ENCODE data around the gene GJA10.

The GJA10 gene

DNA sequence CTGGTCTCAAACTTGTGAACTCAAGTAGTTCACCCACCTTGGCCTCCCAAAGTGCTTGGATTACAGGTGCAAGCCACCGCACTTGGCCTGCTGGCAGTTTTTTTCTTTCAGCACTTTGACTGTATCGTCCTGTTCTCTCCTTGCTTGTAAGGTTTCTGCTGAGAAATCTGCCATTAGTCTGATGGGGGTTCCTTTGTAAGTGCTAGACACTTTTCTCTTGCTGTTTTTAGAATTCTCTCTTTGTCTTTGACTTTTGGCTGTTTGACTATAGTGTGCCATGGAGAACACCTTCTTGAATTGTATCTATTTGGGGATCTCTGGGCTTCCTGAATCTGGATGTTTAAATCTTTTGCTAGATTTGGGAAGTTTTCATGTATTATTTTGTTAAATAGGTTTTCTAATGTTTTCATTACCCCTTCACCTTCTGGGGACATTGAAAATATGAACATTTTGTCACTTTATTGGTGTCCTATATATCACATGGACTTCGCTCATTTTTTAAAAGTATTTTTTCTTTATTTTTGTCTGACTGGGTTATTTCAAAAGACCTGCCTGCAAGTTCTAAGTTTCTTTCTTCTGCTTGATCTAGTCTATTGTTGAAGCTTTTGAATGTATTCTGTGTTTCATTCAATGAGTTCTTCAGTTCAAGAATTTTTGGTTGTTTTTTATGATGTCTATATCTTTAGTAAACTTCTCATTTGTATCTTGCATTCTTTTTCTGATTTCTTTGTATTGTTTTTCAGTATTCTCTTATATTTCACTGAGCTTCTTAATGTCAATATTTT is 22.1 kb downstream of the GJA10 start:
- in situ Hi-C loops (cut with MboI; ENCODE audit: low sequenced_read_pairs) = no loop called here

DNA sequence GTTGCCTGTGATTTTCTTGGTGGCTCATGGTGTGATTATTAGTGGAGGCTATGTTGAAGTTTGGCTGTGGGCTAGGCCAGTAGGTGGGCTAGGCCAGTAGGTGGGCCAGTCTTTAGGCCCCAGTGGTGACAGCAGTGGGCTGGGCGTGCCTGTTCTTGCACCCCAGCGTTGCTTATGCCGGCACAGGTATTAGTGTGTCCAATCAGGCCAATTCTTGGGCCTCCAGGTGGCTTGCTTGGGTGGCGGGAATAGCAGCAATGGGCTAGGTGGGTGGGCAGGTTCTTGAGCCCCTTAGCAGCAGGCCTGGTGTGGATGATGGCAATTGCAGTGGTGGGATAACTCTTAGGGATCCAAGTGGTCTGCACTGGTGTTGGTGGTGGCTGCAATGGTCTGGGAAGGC is 22.9 kb downstream of the GJA10 start:
- in situ Hi-C loops (cut with MboI; ENCODE audit: low sequenced_read_pairs) = no loop called here

DNA sequence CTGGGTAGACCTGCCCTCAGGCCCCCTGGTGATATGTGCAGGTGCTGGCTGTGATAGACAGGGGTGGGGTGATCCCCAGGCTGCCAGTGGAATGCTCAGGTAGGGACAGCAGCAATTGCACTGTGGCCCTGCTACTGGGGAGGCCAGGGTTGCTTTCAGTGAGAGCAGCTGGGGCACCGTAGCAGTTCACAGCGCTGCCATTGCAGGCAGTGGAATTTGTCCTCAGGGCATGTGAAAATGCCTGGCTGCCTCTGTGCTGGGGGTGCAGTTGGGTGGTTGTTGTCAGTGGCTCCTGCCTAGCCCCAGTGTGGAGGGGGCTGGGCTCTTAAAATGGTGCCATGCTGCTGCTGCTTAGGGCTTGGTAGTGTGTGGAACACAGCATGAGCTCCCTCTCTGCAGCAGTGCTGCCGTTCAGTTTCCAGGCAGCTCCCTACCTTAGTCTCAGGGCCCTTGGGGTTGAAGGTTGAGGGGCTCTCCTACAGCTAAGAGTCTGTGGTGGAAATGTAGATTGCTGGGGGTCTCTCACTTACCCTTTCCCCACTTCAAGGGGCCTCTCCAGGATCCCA is 23.6 kb downstream of the GJA10 start:
- in situ Hi-C loops (cut with MboI; ENCODE audit: low sequenced_read_pairs) = no loop called here

DNA sequence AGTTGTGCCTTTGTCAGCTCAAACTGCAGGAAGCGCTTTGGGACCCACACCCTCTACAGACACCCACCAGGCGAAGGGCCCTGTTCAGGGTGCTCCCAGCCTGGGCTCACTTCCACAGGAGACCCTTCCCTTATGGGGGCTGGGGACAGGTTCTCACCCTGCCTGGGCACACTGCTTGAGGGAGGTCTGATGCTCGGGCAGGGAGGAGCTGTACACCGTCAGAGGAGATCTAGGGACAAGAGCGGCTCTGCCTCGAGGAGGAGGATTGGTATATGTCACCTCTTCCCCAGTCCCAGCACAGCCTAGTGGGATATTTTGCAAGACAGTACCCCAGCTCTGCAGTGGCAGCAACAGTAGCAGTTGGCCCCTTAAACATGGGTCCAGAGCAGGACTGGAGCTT is 26.9 kb downstream of the GJA10 start:
- in situ Hi-C loops (cut with MboI; ENCODE audit: low sequenced_read_pairs) = no loop called here

DNA sequence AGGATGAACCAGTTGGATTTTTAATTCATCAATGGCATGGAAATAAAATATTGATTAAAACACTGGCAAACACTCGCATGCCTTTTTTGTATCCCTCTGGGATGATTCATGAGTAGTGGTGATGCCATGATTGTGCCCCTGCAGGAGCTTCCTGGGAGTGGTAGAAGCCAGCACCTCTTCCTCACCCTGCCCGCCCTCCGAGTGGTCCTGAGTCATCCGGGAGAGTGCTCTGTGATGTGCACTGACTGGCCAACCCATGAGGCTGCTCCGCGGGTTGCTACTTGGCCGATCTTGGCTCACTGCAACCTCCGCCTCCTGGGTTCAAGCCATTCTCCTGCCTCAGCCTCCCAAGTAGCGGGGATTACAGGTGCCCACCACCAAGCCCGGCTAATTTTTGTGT is 27.4 kb downstream of the GJA10 start:
- in situ Hi-C loops (cut with MboI; ENCODE audit: low sequenced_read_pairs) = no loop called here

DNA sequence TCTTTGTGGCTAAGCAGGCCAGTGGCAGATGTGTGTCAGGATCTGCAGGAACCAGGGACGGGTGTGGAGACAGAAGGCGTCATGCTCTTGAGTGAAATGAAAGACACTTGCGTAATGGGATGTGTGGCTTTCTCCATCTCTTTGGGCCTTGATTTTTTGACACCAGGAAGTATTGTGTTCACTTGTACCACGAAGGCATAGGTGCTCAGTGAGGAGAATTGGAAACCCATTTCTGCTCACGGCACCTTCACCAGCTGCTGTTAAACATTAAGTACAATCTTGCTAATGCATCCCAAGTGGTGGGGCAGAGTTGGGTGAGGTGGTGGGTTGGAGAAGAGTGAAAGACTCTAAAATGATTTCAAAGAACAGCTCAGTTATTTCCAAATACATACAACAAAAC is 30.0 kb downstream of the GJA10 start:
- in situ Hi-C loops (cut with MboI; ENCODE audit: low sequenced_read_pairs) = no loop called here

DNA sequence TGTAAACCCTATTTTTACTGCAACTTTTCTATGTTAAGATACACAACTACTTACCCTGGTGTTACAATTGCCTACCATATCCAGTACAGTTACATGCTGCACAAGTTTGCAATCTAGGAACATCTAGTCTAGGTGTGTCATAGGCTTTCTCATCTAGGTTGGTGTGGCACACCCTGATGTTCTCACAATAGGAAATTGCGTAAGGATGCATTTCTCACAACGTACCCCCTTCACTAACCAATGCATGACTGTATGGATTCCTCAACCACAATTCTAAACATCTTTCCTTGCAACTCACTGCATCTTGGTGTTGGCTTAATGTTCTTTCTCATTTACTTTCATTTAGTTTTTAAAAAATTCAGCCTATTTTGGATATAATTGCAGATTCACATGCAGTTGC is 31.6 kb downstream of the GJA10 start:
- in situ Hi-C loops (cut with MboI; ENCODE audit: low sequenced_read_pairs) = no loop called here

DNA sequence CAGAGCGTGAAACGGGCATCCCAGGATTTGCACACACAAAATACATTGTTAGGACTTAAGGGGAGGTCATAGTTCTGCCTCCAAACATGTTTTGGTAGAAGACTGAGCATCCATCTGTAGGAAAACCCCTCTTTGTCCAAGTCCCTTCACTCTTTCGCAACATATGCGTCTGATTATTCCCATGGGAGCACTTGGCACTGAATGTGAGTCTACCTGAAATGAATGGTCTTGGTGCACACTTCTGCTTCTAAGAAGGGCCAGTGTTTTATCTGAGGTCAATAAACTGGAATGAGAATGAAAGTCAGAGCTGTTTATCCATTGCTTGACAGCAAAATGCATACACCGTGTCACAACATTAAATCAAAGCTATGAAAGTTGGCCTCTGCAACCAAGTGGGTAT is 33.0 kb downstream of the GJA10 start:
- in situ Hi-C loops (cut with MboI; ENCODE audit: low sequenced_read_pairs) = no loop called here

DNA sequence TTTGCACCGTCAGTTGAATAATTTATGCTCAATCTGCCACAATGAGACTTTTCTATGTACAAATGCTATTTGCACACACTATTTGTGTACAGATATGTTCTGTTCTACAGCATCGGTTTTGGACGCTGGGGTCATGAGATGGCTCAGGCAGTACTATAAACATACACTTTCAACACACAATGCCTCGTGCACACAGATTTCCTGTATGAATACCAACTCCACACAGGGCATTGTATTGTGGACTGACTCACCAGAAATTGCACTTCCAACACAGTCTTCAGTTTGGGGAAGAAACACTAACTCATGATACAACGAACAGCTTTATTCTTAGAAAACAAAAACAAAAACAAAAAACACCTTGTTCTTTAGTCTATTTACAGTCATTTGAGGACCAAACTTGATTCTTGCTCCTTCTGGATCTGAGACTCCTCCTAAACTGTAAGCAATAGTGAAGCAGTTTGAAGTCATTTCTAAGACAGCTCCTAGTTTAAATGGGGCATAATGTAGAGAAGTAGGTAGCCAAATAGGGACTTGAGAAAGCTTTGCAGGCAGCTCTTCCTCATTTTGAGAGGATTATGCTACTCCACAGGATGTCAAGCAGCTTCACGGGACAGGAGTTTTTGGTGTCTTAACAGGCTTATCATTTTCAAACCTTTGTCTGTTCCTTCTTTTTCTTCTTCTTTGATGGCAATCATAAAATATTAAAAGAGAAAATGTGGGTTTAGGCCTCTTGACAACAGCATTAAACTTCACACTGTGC is 33.7 kb downstream of the GJA10 start:
- in situ Hi-C loops (cut with MboI; ENCODE audit: low sequenced_read_pairs) = no loop called here

DNA sequence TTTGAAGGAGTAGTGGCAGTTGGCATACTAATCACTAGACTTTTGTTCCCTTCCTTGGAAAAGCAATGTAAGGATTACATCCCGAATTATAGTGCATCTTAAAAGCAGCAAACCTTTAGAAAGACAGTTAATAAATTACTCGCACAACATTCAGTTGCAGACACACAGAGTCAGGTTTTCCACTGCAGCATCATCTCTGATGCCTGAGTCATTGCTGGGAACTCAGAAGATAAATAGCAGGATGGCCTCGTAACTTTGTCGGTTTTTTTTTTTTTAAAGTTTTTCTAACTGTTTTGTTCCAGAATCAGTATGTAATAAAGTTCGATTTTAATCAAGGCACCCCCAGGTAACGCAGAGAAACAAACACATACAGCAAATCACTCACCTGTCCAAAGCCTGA is 34.3 kb downstream of the GJA10 start:
- in situ Hi-C loops (cut with MboI; ENCODE audit: low sequenced_read_pairs) = no loop called here

DNA sequence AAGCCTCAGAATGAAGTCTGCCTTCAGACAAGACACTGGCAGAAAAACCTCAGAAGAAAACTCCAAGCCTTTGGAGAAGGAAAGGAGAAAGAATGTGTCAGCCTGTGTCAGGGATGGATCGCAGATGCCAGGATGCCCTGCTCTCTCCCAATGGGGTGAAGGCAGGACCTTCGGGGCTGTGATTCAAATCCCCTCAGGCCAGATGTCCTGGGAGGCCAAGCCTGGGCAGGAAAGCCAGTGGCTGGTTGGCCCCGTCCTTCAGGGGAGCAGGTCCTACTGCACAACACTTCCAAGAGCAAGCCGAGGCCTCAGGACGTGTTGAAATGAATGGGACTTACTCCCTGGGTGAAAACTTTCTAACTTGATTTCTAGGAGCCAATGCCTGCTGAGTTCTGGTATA is 36.5 kb downstream of the GJA10 start:
- in situ Hi-C loops (cut with MboI; ENCODE audit: low sequenced_read_pairs) = no loop called here

DNA sequence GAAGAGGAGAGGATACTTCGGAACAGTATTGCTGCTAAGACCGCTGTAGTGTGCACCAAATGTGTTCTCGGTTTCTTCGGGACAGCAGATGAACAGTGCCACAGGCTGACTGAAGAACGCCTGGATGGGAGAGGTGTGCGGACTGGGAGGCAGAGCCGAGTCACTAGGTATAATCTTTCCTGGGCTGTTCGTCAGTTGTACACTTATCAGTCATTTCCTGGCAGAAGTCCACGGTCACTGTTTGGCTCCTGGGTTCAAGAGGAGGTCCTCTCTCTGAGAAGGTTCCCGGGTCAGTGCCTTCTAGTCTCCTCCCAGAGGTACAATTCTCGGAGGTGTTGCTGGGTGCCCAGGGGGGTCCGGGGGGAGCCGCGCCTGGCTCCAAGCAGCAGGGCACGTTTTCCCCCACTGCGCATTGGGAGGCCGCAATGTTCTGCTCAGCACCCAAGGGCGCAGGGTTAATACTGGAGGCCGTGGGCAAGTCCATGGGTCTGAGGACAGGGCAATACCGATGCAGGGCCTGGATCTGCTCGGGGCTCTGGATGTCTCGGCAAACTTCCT is 38.1 kb downstream of the GJA10 start:
- in situ Hi-C loops (cut with MboI; ENCODE audit: low sequenced_read_pairs) = no loop called here

DNA sequence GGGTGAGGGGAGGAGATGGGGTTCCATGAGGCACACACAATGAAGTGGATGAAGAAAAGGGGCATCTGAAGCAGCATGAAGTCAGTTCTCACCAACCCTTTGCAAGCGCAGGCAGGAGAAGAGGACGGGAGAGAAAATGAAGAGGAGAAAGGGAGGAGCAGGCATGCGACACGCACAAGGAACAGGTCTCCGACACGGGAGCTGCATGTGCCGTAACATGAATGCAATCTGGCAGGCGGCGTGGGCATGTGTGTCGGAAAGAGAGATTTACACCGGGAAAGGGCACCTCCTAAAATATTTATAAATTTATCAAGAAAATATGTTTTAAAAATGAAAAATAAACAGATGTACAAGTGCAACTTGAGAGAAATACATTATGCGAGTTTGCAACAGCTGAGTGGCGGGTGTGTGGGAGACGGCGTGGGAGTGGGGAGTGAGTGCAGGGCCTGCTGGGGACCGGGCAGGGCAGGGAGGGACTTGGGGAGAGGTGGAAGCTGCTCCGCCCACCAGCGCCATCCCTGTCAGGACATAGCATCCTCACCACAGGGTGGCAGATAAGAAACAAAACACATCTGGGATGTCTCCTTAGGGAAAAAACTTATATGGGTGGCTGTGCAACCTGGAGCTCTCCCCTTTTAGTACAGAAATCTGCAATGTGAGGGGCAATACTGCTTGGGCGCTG is 40.6 kb downstream of the GJA10 start:
- in situ Hi-C loops (cut with MboI; ENCODE audit: low sequenced_read_pairs) = no loop called here

DNA sequence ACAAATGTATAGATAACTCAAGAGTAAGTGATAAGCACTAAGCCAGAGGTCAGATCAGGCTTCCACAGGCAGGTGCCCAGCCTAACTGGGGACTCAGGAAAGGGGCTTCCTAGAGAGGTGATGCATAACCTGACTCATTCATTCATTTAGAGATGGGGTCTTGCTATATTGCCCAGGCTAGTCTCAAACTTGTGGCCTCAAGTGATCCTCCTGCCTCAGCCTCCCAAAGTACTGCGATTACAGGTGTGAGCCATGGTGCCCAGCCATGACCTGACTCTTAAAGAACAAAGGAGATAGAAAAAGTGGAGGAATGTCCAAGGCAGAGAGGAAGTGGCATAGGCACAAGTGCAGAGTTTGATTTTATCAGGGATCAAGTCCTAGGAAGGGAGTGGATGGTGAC is 41.9 kb downstream of the GJA10 start:
- in situ Hi-C loops (cut with MboI; ENCODE audit: low sequenced_read_pairs) = no loop called here

DNA sequence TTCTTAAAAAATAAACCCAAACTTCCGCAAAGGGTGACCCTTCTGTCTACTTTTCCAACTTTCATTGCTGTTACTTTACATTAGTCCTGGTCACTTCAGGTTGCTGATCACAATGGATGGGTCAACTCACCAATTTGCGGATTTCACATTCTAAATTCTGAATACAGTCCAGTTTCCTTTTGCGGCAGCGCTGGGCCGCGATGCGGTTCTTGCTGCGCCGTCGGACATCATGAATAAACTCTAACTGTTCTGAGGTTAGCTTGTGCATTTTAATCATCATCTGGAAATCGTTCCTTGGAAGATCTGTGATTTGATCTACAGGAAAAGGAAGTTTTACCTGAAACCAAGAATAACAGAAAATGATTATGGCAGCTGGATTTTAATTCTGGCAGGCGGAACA is 43.7 kb downstream of the GJA10 start:
- in situ Hi-C loops (cut with MboI; ENCODE audit: low sequenced_read_pairs) = no loop called here

DNA sequence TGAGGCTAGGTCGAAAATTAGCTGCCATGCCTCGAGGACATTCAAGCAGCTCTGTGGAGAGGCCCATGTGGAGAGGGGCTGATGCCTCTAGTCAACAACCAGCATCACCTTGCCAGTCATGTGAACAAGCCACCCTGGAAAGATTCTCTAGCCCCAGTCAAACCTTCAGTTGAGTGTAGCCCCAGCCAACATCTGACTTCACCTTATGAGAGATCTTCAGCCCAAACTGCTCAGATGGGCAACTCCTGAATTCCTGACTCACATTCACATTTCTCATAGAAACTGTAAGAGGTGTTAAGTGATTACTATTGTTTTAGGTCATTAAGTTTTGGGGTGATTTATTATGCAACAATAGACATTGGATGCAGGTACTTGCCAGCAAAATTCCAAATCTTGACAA is 44.9 kb downstream of the GJA10 start:
- in situ Hi-C loops (cut with MboI; ENCODE audit: low sequenced_read_pairs) = no loop called here

DNA sequence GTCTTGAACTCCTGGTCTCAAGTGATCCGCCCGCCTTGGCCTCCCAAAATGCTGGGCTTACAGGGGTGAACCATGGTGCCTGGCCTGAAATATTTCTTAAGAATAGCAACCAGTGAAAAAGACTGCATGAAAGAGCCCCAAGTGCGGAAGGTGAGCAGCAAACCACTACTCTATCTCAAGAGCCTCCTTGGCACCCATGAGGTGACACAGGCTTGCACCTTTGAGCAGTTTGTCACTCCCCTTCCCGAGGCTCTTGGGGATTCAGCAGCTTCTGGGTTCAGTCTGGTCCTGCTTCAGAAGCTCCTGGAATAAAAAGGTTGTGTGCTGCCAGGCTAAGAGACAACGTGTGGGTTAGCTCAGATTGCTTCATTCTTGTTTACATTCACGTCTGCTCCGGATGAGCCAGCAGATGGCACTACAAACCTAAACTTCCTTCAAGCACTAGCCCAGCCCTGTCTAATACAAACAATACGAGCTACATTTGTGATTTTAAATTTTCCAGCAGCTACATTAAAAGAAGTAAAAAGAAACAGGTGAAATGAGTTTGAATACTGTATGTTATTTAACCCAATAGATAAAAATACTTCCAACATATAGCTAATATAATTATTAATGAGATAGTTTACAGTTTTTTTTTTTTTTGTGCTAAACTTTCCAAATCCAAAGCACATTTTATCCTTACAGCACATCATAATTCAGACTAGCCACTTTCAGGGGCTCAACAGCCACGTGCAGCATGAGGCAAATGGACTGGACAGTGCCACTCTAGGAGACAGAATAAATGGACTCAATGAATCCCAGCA is 46.2 kb downstream of the GJA10 start:
- in situ Hi-C loops (cut with MboI; ENCODE audit: low sequenced_read_pairs) = loop anchor here (10.0 kb wide), 1 partner anchor 534 kb away; no protein-coding TSS in a partner anchor

DNA sequence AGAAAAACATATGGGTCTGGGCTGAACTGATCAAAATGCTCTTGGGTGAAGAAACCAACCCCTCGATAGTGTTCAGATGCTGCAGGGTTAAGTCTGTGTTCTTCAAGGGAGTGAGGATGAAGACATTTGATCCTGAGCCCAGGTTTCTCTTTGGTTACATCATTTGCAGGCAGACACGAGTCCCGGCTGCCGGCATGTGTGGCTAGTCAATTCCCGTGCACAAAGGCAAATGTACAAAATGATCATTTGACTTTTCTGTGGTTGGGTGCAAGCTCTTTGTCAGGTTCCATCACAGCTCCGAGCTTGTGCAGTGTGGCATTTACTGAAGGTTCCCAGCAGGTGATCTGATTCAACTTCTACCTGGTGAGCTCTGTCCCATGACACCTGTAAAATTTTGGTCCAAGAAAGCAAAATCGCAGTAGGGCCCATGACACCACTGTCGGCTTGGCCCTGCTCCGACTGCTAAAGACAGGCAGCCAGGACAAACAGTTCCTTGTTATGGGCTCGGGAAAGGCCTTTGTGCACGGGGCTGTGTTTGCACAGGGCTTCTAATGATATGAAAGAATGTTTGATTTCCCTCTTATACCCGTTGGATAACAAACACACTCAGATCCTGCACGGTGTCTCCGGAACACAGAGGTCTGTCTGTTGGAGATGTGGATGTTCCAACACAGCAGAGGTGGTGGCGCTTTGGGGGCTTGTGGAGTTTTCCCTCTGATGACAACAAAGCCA is 46.9 kb downstream of the GJA10 start:
- in situ Hi-C loops (cut with MboI; ENCODE audit: low sequenced_read_pairs) = loop anchor here (10.0 kb wide), 1 partner anchor 534 kb away; no protein-coding TSS in a partner anchor

DNA sequence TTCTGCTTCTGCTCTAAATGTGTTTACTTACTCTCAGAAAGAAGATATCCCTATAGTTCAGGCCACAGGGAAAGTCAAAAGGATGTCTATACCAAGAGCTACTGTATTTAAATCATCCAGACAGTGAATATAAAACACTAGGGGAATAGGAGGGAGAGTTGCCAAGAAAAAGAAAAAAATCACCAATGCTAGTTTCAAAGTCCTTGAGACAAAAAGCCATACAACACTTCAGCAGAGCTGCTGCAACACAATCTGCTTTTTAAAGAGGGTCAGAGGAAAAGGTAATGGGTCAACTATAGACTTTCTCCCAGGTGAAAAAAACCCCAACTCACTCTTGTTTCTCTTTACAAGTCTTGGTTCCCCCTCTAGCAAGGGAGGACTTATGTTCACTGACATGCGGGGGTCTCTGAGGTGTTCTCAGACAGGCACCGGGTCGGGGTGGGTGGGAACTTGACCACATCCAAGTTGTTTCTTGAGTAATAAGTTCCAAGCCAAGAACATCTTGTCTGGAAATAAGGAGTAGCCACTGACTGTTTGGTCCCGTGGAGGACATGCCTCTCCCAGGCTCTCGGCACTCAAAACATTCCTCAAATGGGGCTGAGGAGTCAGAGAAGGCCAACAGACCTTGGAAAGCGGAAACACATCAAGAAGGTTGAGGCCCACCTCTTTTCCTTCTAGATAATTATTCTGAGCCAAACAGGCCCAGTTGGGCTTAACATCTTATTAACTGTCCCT is 47.7 kb downstream of the GJA10 start:
- in situ Hi-C loops (cut with MboI; ENCODE audit: low sequenced_read_pairs) = loop anchor here (10.0 kb wide), 1 partner anchor 533 kb away; no protein-coding TSS in a partner anchor

Data from HL-60/S4 treated with retinoic acid at 250 ng/mL for 4 days and 3 days (cell line).